GM12865 (cell line): ENCODE data around the gene ATP8A1.

Source experiments
- DNase-seq: peaks from one replicate; pipeline ENCODE4 v3.0.0; 2010; ENCODE audit warnings: low read depth
- H3K4me3 ChIP-seq: 2 replicates; pipeline ENCODE4 v1.5.1; 2011; ENCODE audit warnings: mild to moderate bottlenecking, low read depth, low read length, control low read depth
- CTCF ChIP-seq: IDR thresholded peaks from 2 replicates; pipeline ENCODE4 v1.5.1; 2011; ENCODE audit warnings: low read length, control low read depth, low read depth, inconsistent platforms; ENCODE audit not compliant: insufficient read depth; ENCODE audit errors: missing control alignments

ATP8A1 gene

DNA sequence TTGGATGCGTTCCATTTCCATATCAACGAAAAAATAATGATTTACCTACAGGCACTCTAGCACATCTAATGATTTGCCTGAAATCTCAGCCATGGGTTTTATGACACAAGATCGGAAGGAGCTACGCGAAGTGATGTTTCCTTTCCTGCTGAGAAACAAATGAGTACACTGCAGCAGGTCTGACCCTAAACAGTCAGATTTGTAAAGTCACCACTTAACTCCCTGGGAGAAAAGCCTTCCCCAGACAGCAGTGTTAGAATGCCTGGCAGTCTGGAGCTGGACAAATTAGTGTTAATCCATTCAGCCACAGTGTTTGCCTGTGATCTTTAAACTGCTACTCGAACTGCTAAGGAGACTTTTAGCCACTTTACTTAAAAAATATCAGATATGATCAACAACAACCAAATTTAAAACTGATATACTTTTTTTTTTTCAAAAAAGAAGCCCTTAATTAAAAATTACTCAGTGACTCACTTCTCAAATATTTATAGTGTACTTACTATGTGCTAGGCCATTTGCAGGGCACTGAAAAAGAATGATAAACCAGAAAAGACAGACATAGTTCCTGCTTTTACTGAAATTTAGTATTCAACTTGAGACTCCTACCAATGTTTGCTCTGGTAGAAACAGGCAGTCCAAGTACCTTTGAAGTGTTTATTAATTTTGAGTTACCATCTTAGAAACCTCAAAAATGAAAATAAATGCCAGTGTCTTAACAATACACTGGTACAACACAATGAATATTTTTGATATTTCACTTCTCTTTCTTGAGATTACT lies 155.1 kb downstream of the ATP8A1 start:
- H3K4me3 ChIP-seq: no peak overlapping the region
- no peak for TF ChIP-seq CTCF
- DNase-seq: no peak

DNA sequence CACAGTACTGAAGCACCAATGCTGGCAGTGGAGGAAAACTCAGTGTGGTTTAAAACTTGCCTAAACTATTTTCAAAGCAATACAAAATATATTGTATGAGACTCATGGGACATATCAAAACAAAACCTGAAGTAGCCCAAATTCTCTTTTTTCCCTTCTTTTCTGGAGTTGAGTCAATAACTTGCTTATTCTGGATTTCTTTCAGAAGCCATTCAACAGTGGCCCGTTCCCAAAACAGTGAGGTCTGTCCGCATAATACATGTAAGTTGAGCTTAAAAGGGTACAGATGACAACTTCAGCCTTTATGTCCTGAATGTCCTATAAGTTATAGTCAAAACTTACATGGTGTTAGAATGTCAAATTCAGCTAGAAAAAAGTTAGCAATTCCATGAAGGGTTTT lies 158.9 kb downstream of the ATP8A1 start:
- H3K4me3 ChIP-seq: no peak overlapping the region
- no peak for DNase-seq
- no peak for TF ChIP-seq CTCF

GRCh38 chr4:42497142-42497910 lies 159.6 kb downstream of the ATP8A1 start:
- TF ChIP-seq CTCF: no peak
- DNase-seq: no peak
- no peak overlapping the region for H3K4me3 ChIP-seq

- no peak overlapping the region for H3K4me3 ChIP-seq
- TF ChIP-seq CTCF: no peak
- no peak for DNase-seq
These were observed 163.9 kb downstream of the ATP8A1 start for GRCh38 chr4:42492962-42493361.

DNA sequence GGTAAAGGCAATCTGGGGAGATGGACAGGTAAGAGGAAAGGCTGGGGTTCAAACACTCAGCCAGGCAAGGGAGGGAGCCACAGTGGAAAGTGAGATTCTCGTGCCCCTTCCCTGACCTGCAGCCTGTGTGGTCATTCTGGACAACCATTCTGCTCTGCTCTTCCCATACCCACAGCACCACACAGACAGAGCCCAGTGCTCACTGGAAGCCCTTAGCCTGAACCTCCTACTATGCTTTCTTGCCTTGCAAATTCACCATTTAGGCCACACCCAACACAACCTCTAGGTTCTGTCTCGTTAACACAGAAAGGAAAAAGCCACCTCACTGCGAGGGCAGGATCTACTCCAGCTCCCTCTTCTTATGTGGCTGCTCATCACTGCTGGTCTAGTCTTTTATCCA lies 166.9 kb downstream of the ATP8A1 start:
- peak overlapping the region; percentile 17 for H3K4me3 ChIP-seq
- peak; percentile 57 for DNase-seq
- no peak for TF ChIP-seq CTCF

DNA sequence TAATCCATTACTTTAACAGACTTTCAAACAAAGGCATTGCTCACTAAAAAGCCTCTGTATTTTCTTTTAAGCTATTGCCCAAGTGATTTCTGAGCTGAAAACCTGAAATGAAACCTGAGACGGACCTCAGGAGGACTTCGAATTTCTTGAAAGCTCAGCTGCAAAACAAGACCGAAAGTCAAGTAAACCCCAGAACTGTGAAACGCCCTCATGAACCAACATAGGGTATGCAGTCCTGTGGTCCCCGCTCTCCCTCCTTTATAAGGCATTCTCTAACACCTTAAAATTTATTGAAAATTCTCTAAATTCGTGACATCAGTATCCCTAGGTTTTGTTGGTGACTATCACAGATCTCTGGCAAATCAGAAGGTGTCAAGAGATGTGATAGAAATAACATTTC lies 167.8 kb downstream of the ATP8A1 start:
- peak; percentile 88 for DNase-seq
- H3K4me3 ChIP-seq: peak overlapping the region; percentile 43
- TF ChIP-seq CTCF: no peak
